ENCODE results near the gene ASB6.

ASB6 gene

DNA sequence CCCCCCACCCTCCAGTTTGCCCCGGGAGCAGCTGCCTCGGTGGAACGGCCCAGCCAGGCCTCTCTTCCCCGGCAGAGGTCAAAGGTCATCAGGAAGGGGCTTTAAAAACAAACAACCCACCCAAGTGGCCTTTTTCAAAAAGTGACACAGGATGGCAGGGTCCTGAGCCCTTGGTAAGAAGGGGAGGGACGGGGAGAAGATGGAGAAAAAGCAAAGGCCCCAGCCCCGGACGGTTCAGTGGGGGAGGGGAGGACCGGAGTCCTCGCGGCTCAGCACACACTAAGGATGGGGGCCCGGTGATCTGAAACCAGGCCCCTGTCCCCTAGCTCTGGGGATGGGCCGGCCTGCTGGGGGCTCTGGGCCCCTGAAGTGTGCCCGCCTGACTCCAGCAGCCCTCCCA lies 24.6 kb upstream of the ASB6 start:
- TF ChIP-seq FOXP2 (optimal IDR thresholded peaks at IDR 0.05; ENCODE audit: borderline replicate concordance, extremely low read depth, extremely low read length, insufficient read depth) (no peak), SIN3A (IDR thresholded peaks at IDR 0.05; ENCODE audit: borderline replicate concordance, insufficient read depth, low read length) (no peak), TAF1 (IDR thresholded peaks at IDR 0.05; ENCODE audit: borderline replicate concordance, insufficient read depth, low read length) (no peak), POLR2AphosphoS5 (IDR thresholded peaks at IDR 0.05; ENCODE audit: low read depth, low read length) (no peak), REST (IDR thresholded peaks at IDR 0.05; ENCODE audit: insufficient read depth in 1 of 2, low read depth in 2 of 2, low read length in 2 of 2) (no peak)

DNA sequence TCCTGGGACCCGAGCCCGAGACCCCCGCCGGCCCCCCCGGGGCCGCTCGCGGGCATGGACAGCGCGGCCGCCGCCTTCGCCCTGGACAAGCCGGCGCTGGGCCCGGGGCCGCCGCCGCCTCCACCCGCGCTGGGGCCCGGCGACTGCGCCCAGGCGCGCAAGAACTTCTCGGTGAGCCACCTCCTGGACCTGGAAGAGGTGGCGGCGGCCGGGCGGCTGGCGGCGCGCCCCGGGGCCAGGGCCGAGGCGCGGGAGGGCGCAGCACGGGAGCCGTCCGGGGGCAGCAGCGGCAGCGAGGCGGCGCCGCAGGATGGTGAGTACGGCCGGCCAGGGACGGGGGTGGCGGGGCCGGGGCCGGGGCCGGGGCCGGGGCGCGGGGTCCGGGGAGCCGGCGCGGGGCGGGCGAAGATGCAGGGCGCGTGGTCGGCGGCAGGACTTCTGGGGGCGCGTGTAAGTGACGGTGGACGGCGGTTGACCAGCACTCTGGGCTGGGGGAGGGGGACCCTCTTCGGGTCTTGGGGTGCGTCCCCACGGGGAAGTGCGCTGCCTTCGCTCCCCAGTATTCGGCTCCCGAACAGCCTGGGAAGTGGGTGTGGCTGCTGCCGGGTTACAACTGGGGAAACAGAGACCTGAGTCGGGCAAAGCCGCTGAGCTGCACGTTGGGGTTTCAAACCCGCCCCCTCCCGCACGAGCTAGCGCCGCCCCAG lies 24.0 kb upstream of the ASB6 start:
- no peak for TF ChIP-seq REST (IDR thresholded peaks at IDR 0.05; ENCODE audit: insufficient read depth in 1 of 2, low read depth in 2 of 2, low read length in 2 of 2)
- TF ChIP-seq POLR2AphosphoS5 (IDR thresholded peaks at IDR 0.05; ENCODE audit: low read depth, low read length): no peak
- TF ChIP-seq TAF1 (IDR thresholded peaks at IDR 0.05; ENCODE audit: borderline replicate concordance, insufficient read depth, low read length): no peak
- TF ChIP-seq FOXP2 (optimal IDR thresholded peaks at IDR 0.05; ENCODE audit: borderline replicate concordance, extremely low read depth, extremely low read length, insufficient read depth): no peak
- no peak for TF ChIP-seq SIN3A (IDR thresholded peaks at IDR 0.05; ENCODE audit: borderline replicate concordance, insufficient read depth, low read length)

DNA sequence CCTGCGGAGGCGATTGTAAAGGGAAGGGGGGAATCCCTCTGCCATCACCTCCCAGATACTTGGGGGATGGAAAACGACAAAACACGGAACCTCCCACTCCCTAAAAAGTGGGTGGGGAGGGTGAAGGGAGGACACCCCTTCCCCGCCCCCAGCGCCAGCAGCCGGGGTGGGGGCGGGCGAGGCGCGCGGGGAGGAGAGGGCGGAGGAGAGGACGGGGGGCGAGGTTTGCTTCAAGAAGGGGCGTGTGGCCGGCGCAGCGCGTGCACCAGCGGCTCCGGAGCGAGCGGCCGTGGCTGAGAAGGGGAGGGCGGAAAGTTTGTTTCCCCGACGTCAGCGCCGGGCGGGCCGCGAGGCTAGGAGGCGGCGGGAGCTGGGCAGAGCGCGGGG lies 23.4 kb upstream of the ASB6 start, which contains the start of gene PRRX2:
Gene PRRX2, plus strand, starts transcription at position 259 of the 387 bp plus-strand sequence. CDS start 221 bp downstream, outside the sequence.
- TF ChIP-seq TAF1 (IDR thresholded peaks at IDR 0.05; ENCODE audit: borderline replicate concordance, insufficient read depth, low read length) (no peak), FOXP2 (optimal IDR thresholded peaks at IDR 0.05; ENCODE audit: borderline replicate concordance, extremely low read depth, extremely low read length, insufficient read depth) (no peak), REST (IDR thresholded peaks at IDR 0.05; ENCODE audit: insufficient read depth in 1 of 2, low read depth in 2 of 2, low read length in 2 of 2) (no peak), POLR2AphosphoS5 (IDR thresholded peaks at IDR 0.05; ENCODE audit: low read depth, low read length) (no peak), SIN3A (IDR thresholded peaks at IDR 0.05; ENCODE audit: borderline replicate concordance, insufficient read depth, low read length) (no peak)

- TF ChIP-seq POLR2AphosphoS5 (IDR thresholded peaks at IDR 0.05; ENCODE audit: low read depth, low read length) (no peak), FOXP2 (optimal IDR thresholded peaks at IDR 0.05; ENCODE audit: borderline replicate concordance, extremely low read depth, extremely low read length, insufficient read depth) (no peak), REST (IDR thresholded peaks at IDR 0.05; ENCODE audit: insufficient read depth in 1 of 2, low read depth in 2 of 2, low read length in 2 of 2) (no peak), TAF1 (IDR thresholded peaks at IDR 0.05; ENCODE audit: borderline replicate concordance, insufficient read depth, low read length) (no peak), SIN3A (IDR thresholded peaks at IDR 0.05; ENCODE audit: borderline replicate concordance, insufficient read depth, low read length) (no peak)
Observed at GRCh38 chr9:129664746-129665388, 22.9 kb upstream of the ASB6 start.
